Kidney glomerular epithelial cell (primary cell): Measurements from ENCODE around the gene TMEM212.
A peak's percentile ranks its signal among the peaks of the same experiment; 100 is the strongest.

ENCODE experiments used
- DNase-seq: peaks from one replicate; lab custom pipeline; 2025; lab: John Stamatoyannopoulos, UW

TMEM212 gene

DNA sequence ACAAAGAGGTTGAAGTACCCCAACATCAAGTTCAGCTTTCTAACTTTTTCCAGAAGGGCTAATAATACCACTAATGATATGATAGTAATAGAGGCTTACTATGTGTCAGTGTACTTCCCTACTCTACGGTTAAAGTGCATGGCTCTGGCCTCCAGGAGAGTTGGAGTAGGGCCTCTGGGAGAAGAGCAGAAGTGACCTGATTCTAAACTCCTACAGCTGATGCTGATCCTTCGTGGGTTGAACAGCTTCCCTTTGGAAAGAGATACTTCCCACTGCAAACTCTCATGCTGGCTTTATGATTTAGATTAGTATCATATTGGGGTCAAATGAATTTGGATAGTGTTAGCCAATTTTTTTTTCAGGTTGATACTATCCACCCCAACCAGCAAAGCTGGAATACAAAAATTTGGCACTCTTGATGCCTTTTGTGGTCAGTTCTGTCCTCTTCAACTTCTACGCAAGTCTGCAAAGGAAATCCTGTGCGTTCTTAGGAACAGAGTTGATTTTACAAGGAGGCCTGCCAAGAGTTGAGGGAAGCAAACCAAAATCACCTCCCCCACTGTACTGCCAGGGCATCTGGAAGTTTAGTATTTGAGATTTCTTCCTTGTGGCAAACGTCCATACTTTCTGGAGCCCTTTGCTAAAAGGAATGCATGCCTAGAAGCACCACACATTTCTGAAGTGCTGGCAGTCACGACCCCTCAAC lies 17.8 kb downstream of the TMEM212 start:
- no peak for DNase-seq

DNA sequence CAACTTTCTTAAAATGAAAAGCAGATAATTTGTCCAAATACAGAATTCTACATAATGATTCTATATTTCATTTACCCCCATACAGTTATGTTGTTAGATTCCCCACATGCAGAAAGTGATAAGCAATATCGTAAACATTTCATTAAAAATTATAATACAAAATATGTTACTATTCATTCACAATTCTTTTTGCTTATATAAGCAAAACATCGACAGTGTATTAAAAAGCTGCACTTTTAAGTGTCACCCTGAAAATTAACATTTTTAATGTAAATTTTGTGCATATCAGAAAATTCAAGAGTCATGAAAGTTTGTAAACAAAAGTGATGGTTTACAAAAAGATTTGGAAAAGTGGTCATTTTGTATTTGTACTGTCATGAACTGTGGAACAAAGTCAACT lies 19.2 kb downstream of the TMEM212 start:
- no peak for DNase-seq

DNA sequence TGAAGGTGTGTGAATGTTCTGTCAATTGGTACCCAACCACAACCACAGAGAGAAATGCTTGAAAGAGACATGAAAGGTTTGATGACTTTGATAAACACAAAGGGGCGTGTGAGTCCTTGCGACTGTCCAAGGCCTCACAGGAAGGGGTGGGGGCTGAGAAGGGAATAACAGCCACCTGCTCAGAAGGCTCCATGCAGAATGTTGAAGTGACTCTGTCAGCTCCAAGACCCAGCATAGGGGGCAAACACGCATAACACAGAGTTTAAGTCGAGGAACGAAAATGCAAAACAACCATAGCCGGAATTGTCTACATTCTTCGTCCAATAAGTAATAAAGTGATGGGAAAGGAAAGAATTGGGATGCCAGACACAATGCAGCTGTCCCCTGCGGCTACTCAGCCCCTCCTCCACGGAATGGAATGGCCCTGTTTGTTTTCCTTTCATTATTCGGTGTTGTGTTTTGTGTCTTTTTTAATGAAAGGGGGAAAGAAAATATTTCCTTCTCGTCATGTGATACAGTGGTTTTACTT lies 19.9 kb downstream of the TMEM212 start:
- no peak for DNase-seq

DNA sequence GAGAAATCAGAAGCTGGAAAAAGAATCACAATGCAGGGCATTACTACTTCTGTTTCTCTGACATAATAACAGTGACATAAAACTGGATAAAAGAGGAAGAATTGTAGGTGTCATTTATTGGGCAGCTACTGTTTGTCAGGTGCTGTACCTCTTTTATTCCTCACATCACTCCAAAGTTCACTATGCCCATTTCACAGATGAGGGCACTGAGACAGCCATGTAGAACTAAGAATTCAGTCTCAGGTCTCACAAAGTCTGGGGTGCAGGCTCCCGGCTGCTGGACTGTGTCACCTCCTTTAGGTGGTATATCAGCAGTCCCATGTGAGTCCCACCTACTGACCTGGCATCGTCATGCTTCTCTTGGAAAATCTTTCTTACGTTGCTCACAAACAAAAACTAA lies 20.8 kb downstream of the TMEM212 start:
- DNase-seq: no peak

DNA sequence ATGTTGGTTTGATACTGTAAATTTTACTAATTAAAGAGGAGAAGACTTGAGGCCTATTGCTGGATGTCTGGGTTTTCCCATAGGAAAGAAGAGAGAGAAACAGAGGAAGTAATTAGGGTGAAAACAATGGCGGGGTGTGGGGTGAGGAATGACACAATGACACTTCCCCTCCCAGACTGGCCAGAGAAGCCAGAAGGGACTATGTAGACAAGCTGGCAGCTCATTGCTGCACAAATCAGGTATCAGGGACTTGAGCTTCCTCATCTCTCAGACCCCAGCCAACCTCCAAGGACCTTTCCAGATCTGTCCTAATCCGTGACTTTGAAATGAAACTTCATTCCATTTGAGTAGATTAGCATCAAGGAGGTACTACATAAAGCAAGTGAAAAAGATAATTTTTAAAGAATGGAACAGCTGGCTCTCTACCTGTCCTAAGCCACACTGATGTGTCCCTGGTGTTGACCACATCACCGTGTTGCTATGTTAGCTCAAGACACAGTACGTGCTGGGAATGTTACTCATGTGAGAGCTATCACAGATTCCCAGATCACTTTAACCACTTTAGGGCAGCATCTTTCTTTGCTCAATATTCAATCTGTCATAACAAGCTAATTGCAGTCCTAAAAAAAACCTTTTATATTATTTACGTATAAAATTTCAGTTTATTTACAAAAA lies 22.2 kb downstream of the TMEM212 start:
- DNase-seq: no peak

DNA sequence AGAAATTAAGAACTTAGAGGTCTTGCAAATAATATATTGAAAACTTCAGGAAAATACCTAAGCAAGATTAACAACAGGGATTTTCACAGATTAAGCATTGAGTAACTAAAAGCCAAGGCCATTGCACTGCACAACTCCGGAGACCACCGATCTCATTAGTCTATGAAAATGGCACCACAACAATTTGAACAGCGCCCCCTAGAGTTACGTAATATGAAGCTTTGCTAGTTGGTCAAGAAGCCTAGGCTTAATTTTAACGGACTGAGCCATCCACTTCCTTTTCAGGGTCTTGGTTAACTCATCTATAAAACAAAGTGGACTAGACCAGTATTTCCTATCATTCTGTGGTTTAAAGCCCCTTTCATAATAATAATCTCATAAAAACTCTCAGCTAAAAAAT lies 24.8 kb downstream of the TMEM212 start:
- DNase-seq: no peak

DNA sequence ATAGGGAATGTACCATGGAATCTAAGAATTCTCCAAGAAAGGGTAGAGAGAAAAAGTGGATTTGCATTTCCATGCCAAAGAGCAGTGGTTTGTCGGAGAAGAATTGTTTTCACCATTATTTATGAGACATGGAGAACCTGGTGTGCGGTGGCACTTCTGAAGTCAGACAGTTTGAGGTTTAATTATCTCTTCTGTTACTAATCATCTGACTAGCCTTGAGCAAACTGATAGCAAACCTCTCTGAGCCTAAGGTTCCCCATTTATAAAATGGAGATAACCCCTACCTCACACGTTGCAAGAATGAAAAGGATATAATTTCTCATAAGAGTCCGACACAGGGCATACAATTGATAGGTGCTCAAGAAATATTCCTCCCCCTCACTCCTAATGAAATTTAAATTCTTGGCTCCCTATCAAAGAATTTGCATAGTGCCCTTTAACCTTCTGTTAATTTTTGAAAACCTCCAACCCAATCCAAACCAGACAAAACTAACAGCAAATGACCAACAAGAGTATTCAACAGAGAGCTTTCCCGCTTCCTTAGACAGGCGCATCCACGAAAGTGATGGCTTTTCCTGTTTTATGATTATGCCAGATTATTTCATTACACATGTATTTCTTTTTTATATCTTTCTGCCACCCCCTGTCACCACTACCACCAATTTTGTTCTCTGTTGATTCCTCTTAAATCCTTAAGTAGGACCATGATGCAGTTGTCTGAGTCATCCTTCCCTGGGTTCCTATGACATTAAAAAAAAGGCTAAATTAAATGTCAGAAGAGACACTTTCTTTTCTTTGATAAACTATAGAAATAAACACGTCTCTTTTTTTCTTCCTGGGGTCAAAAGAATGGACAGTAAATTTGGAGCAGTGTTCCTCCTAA lies 28.5 kb downstream of the TMEM212 start:
- no peak for DNase-seq

DNA sequence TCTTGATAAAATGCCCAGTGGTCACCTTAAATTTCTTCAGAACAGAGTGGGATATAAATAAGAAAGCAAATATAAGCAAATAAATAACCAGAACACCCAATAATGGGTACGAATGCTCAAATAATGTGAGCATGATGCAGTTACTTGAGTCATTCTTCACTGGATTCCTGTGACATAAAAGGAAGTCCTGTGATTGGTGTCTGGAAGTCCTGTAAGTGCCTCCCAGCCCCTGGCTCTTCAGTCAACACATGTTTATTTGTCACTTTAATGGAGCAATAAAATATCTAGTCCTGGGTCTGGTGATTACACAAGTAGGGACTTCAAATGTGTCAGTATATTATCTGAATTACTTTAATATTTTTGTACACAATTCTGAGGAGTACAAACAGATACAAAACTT lies 30.4 kb downstream of the TMEM212 start:
- DNase-seq: peak; percentile 25

DNA sequence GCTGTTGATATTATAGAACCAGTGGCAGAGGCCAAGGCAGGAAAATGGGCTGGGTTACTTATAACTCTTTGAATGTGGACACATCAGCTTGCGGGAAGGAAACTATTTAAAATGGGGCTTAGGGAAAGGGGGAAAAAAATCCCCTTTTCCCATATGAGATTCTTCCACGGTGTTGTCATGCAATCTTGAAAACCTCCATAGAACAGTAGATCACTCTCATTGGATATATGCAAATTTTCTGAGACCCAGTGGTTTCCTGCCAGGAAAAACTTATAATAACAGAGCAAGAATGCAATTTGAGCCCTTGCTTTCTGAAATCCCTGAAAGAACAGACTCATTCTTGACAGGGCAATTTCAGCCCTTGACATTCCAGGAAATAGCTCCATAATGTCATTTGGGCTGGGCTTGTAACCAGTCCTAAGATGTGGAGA lies 31.1 kb downstream of the TMEM212 start:
- DNase-seq: peak; percentile 95

DNA sequence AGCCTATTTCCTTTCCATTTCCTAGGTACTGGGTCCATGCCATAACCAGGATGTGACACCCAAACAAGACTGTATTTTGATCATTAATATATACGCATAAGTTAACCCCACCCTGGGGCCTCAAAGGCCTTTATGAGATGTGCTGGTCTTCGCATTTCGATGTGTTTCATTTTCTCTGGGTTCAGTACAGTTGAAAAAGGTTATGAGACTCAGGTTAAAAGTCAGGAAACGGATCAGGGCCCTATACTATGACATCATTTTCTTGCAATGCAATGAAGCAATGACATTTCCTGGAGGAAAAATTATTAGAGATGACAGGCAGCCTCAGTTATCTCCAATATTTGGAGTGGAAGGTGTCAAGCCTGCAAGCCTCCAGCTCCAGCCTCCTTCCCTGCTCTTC lies 31.7 kb downstream of the TMEM212 start:
- DNase-seq: peak; percentile 30

DNA sequence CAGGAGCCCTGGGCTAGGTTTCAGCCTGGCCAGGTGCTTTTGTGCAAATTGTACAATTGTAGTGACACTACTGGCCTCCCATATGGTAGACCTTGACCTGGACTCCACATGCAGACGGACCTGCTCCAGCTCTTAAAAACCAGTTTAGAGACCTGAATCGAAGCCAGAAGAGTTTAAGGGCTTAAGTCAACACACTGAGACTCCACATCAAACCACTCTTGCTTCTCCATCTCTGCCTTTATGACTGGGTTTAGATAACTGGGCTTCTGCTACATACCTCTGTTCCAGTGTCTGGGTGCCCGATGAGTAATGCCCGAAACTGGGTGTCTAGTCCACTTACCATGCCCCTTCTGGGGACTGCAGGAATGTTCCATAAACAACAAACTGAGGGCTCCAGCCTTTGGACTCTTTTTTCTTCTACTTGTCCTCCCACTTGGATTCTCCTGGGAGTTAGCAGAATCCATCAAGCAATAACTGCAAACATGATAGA lies 32.8 kb downstream of the TMEM212 start:
- DNase-seq: peak; percentile 43

DNA sequence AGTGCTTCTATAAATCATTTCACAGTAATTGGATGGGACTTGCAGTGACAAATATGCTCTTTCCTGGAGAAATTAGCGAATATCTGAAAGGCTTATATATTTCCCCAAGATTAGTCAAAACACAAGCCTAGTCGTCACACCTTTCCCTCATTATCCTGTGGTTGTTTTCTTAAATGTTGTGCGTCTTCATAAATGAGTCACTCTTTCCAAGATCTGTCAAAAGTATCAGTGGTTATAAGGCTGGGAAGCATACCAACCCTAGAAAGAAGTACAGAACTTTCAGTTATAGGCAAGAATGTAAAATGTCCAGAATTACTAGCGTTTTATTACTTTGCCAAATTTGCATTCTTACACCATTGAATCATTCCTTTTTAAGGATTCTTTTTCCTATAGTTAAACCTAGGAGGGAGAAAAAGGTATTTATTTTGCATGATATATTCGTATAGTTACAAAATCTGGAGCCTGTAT lies 33.6 kb downstream of the TMEM212 start:
- peak; percentile 62 for DNase-seq

DNA sequence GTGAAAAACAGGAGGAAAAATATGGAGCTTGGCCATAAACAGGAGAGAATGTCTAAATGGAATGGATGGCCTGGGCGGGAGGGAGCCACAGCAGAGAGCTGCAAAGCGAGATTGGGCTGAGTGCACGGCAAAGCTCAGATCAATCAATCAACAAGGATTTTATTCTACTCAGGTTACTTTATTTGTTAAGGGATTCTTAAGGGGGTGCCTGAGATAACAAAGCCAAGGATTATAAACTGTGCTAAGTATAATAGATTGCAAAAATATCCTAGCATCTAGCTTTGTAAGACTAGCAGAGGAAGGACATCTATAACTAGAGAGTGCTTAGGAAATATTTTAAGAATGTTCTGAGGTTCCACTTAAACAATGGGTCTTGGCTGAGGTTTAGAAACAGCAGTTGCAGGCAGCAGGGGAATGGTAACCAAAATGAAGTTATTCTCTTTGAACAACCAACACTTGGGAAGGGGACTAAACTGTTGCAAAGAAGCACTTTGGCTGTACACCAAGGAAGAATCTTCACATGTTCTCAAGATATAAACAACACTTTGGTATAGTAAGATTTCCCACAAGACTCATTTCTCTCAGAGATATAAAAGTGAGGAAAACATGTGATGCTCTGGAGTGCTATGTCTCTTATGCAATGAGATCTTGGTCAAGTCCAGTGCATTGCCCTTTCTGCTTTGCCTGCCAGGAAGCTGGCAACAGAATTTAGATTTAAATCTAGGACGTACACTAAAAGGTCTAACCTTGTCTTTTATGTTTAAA lies 35.5 kb downstream of the TMEM212 start:
- no peak for DNase-seq

DNA sequence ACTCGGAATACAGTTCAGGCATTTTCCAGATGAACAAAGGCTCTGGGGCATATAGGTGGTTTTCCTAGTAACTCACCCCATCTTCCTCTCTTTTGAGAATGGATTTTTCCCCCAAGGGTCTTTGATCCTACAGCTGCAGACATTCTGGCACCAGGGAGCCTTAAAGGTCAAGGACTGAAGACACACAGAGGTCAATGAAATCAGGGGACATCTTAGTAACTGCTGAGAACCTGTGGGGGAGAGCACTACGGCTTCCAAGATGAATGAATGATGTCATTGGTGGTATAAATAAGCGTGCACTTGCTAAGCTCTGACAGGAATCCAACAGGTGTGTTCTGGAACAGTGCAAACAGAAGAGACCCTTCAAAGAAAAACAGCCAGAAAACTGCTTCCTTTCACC lies 36.3 kb downstream of the TMEM212 start:
- no peak for DNase-seq

DNA sequence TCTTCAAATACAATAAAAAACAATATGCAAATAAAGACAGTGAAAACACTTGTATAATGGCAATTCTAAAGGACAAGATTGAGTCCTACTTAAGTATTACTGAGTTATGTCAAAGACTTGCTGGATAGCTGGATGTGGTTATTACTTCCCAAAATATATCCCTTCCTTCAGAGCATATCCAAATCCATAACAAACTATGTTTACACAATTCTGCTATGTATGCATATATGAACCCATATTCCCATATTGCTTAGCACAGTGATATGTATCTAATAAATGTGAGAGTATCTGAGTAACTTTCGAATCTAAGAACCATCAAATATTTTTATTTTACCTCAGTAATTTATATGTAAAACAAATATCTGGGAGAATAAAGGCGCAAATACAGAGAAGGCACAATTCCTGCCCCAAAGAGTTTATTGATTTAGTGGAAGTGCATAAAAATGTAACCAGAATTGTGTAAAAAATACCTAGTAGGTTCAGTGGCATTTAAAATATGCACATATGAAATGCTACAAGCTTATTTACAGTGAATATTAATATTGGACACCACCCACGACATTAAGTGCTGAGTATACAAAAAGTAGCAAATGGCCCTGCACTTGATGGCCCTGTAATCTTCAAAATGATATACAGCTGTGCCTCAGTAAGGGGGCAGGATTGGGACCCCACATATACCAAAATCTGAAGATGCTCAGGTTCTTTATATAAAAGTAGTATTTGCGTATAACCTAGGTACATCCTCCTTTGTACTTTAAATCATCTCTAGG lies 37.1 kb downstream of the TMEM212 start:
- no peak for DNase-seq

DNA sequence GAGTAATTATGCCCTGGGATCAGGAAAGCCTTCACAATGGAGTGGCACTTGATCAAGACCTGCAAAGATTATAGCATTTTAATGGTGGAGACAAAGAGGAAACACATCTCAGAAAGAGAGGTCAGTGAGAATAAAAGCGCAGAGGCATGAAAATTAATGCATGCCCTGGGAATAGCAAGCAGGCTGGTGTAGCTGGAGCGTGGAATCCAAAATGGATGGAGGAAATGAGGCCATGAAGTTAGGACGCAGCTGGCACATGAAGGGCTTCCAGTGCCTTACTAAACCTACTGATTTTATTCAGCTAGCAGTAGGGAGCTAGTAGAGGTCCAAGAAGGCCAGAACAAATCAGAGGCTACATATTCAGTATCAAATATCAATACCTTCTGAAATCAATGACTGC lies 38.1 kb downstream of the TMEM212 start:
- DNase-seq: no peak

DNA sequence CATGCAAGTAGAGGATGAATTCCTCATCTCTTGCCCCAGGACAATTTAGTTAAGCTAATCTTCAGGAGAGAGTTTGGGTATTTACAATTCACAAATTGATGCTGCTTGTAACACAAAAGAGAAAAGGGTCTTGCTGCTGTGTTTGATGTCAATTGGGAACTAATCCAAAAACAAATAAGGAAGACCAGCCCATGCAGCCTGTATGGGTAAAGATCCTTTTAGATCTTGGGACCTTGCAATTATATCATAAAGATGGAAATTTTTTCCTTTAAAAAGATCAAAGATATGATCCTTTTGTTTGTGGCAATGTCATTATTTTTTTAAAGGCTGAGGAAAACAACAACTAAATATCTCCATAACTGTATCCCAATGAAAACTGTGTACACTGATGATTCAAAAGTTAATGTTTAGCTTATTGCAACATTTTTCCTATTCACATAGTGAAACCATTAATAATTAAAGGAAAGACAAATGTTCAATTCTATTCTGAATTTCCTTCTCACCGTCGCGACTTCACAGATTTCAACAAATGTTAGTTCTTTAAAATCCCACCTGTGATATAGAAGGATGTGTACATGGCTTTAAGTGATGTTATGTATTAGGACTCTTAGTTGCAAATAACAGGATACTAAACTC lies 40.2 kb downstream of the TMEM212 start:
- peak; percentile 68 for DNase-seq

DNA sequence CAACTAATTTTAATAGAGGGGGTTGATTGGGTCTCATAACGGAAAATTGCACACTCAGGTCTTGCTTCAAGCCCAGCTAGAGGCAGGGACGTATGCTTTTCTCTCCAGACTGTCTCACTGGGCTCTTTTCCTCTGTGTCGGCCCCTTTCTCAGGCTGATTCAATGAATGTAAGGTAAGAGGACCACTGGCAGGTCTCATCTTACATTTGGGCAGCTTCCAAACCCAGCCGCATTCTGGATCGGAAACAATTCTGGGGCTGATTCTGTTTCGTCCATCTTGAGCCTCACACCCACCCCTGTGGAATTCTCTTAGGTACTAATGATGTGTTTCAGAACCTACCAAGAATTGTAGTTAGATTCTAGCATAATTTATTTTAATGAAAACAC lies 40.7 kb downstream of the TMEM212 start:
- DNase-seq: peak; percentile 68

DNA sequence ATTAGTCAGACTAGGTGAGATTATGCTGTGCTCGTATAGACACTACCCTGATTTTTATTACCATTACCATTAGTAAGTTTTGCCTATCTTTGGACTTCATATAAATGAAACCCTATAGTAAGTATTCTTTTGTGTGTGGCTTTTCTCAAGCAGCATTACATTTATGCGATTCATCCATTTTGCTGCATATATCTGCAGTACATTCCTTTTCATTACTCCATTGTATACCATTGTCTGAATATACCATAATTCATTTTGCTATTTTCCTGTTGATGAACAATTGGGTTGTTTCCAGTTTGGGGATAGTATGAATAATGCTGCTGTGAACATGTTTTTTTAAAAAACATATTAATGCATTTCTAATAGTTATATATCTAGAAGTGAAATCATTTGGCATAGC lies 45.3 kb downstream of the TMEM212 start:
- no peak for DNase-seq

DNA sequence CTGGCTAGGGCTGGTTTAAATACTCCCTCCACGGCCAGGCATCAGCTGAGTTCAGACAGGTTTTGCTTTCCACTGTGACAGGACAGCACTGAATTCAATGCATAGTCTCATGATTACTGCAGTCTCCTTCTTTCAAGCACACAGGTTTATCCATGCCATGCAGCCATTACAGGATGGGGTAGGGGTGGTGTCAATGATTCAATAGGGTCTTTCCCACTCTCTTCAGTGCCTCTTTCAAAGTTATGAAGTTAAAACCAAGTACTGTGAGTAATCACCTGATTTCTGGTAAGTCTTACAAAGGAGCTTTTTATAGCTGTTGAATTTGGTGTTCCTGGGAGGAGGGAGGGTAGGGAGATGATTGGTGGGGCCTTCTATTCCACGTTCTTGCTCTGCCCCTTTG lies 47.2 kb downstream of the TMEM212 start:
- no peak for DNase-seq
